Vagina (tissue), 2 donors: Measurements from ENCODE around the gene FKRP.

Source experiments
- POLR2A ChIP-seq, 2 donors: fragments of 450-650 bp; IDR thresholded peaks; one replicate each; pipeline ENCODE4 v1.6.1; 2017; ENCODE audit warnings: antibody characterized with exemption in 2 of 2, mild to moderate bottlenecking in 2 of 2, moderate library complexity in 2 of 2
- TF ChIP-seq, protein P1 (sequence below), 3 experiments: fragments of 450-650 bp in 2 of 3; fragments of 200-600 bp in 1 of 3; sonication (generic) in 1 of 3; IDR thresholded peaks; one replicate each; pipeline ENCODE4 v1.5.1; 2017 to 2019; ENCODE audit warnings: antibody characterized with exemption in 3 of 3, mild to moderate bottlenecking in 2 of 3, moderate library complexity in 2 of 3

DNA sequence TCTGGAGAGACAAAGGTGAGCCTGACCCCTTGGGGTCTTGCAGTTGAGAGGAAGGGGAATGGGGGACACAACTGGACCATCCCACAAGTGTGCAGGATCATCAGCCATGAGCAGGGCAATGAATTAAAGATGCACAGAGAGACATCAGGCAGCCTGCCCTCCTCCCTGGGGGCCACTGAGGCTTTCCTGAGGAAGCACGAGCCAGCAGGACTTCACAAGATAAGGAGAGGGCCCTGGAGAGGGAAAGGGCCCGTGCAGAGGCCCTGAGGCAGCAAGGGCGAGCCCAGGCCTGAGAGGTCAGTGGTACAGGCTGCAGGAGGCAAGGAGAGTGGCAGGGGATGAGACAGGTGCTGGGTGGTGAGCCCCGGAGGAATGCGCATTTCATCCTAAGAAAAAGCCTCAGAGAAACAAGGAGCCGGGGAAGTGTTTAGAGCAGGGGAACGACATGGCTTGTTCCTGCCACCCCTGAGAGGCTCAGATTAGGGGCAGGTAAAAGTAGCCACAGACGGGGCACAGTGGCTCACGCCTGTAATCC lies 19.9 kb upstream of the FKRP start:
- TF ChIP-seq POLR2A (IDR thresholded peaks at IDR 0.05) = no peak
- TF ChIP-seq, protein P1, sequence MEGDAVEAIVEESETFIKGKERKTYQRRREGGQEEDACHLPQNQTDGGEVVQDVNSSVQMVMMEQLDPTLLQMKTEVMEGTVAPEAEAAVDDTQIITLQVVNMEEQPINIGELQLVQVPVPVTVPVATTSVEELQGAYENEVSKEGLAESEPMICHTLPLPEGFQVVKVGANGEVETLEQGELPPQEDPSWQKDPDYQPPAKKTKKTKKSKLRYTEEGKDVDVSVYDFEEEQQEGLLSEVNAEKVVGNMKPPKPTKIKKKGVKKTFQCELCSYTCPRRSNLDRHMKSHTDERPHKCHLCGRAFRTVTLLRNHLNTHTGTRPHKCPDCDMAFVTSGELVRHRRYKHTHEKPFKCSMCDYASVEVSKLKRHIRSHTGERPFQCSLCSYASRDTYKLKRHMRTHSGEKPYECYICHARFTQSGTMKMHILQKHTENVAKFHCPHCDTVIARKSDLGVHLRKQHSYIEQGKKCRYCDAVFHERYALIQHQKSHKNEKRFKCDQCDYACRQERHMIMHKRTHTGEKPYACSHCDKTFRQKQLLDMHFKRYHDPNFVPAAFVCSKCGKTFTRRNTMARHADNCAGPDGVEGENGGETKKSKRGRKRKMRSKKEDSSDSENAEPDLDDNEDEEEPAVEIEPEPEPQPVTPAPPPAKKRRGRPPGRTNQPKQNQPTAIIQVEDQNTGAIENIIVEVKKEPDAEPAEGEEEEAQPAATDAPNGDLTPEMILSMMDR (IDR thresholded peaks at IDR 0.05) = no peak
